Measurements from ENCODE around the gene OAS2.

Gene OAS2

GRCh38 chr12:113059071-113059595, 80.8 kb downstream of the OAS2 start:
- DNase-seq: no peak
- H3K27ac Mint-ChIP-seq: no peak overlapping the region
- no peaks in the 10 kb centered on the region for H3K9me3 Mint-ChIP-seq
- peaks cover 36% of the 10 kb centered on the region for H3K27me3 Mint-ChIP-seq (ENCODE audit: low read depth, poor library complexity)
- H3K4me1 Mint-ChIP-seq: peaks cover 14% of the 10 kb centered on the region
- TF ChIP-seq CTCF (IDR thresholded peaks at IDR 0.05): no peak
- H3K4me3 Mint-ChIP-seq: no peak overlapping the region
- no peaks in the 10 kb centered on the region for H3K36me3 Mint-ChIP-seq (ENCODE audit: low read depth)

DNA sequence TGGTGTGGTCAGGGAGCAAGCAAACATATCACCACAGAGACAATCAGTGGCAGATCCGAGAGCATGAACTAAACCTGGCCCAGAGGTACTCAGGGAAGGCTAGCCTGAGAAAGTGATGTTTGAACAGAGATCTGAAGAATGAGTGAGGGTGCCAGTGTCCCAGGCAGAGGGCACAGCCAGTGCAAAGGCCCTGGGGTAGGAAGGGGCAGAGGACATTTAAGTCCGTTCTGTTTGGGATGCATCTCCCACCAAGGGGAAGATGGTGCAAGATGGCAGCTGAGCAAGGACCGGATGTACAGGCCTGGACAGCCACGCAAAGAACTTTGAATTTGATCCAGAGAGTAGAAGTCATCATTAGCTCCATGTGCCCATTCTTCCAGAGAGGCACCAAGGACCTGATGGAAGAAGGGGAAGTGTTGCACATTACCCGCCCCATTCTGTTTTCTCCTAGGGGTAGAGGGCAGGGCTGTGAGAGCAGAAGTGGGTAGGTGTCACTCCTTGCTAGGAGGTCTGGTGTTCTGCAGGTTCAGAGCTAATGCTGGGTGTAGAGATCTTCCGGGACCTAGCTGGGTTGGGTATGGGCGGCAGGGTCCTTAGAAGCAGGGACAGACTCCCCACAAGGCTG, 82.1 kb downstream of the OAS2 start:
- no peak overlapping the region for H3K4me3 Mint-ChIP-seq
- no peaks in the 10 kb centered on the region for H3K36me3 Mint-ChIP-seq (ENCODE audit: low read depth)
- H3K4me1 Mint-ChIP-seq: peaks cover 20% of the 10 kb centered on the region
- no peak for TF ChIP-seq CTCF (IDR thresholded peaks at IDR 0.05)
- DNase-seq: no peak
- H3K9me3 Mint-ChIP-seq: no peaks in the 10 kb centered on the region
- H3K27ac Mint-ChIP-seq: no peak overlapping the region
- peaks cover 32% of the 10 kb centered on the region for H3K27me3 Mint-ChIP-seq (ENCODE audit: low read depth, poor library complexity)

- H3K36me3 Mint-ChIP-seq (ENCODE audit: low read depth): no peaks in the 10 kb centered on the region
- DNase-seq: no peak
- no peak overlapping the region for H3K4me3 Mint-ChIP-seq
- no peak for TF ChIP-seq CTCF (IDR thresholded peaks at IDR 0.05)
- no peak overlapping the region for H3K27ac Mint-ChIP-seq
- H3K4me1 Mint-ChIP-seq: peaks cover 20% of the 10 kb centered on the region
- H3K9me3 Mint-ChIP-seq: no peaks in the 10 kb centered on the region
- H3K27me3 Mint-ChIP-seq (ENCODE audit: low read depth, poor library complexity): peaks cover 31% of the 10 kb centered on the region
Measured at GRCh38 chr12:113061061-113061694, 82.9 kb downstream of the OAS2 start.

All from nephron progenitor cell (in vitro differentiated cells).